ENCODE data around the gene VDAC1. TPM values are rescaled to one million over a fixed set of nuclear protein-coding genes. Genes with fewer than 3 reads are reported as not detected.
"Not testable (repeated sequence)": the region's sequence is repeated elsewhere in the genome, so short reads cannot be mapped to it uniquely, and the experiment has no call there.

Gene VDAC1
- total RNA-seq, 1 experiment from 2014 or later = 680 TPM

DNA sequence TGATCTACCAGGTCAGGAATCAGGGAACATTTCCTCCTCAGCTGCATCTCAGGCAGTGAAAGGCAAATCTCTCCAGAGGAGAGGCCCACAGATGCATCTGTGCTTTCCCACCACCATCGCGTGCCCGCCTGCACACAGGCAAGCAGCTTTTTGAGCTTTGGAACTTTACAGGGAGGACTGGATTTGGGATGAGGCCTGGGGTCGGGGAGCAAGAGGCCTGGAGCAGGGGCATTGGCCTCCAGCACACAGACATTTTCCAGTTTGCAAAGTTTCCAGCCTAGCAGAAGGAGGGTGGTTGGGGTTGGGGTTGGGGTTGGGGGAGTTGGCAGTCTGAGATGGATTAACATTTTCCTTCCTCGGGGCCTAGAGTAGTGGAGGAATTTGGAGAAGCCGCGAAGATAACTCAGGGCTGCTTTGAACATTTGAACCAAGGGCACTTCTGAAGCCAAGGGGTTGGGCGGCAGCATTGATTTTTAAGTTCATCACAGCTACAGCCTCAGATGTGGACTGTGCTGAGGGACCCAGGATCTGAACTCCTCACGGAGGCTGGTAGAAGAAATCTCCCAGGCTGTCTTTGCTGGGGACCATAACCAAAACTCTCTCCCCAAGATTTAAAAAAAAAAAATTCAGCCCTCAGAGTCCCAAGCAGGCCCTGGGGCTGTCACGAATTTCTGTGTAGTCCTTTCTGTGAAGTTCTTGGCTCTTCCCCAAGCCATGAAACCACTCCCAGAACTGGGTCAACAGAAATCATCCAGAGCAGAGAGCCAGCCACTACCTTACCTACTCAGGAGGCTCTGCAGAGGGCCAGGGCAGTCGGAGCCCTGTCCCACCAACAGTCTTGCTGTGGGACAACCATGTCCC is 61.9 kb downstream of the VDAC1 start:
- DNase-seq = no peak
- H3K27me3 ChIP-seq = no peaks in the 10 kb centered on the region
- no peaks in the 10 kb centered on the region for H3K9me3 ChIP-seq
- H3K4me3 ChIP-seq = no peak overlapping the region
- H3K36me3 ChIP-seq = no peaks in the 10 kb centered on the region

DNA sequence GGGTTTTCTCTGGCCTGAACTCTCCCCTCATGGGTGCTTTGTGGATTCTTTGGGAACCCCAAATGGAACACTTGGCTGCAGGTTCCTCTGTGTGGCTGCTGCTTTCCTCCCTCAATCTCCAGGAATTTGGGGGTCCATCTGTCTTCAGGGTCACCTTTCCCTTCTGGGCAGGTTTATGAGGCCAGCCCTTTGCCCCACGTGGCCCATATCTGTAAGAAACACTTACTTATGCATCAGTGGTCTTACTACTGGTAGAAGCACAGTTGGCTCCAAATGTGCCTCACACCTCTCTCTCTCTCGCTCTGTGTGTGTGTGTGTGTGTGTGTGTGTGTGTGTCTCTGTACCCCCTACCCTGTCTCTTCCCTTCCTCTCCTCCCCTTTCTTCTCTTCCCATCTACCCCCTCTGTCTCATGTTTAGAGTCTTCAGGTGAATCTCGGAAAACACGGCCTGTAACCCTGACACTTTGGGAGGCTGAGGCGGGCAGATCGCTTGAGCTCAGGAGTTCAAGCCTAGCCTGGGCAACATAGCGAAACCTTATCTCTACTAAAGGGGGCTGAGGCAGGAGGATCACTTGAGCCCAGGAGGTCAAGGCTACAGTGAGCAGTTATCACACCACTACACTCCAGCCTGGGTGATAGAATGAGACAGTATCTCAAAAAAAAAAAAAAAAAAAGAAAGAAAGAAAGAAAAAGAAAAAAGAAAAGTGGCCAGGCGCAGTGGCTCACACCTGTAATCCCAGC is 63.1 kb downstream of the VDAC1 start:
- Histone ChIP-seq H3K36me3 (no peaks in the 10 kb centered on the region), H3K9me3 (0 out of 2 replicates have a peak, but pooled peaks cover 2% of the 10 kb centered on the region), H3K4me3 (no peak overlapping the region), H3K27me3 (no peaks in the 10 kb centered on the region)
- no peak for DNase-seq

DNA sequence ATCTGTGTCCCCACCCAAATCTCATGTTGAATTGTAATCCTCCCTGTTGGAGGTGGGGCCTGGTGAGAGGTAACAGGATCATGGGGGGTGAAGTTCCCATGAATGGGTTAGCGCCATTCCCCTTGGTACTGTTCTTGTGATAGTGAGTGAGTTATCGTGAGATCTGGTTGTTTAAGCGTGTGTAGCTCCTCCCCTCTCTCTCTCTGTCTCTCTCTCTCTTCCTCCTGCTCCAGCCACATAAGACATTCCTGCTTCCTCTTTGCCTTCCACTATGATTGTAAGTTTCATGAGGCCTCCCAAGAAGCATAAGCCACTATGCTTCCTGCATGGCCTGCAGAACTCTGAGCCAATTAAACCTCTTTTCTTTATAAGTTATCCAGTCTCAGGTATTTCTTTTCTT is 65.1 kb downstream of the VDAC1 start:
- no peak for DNase-seq
- no peaks in the 10 kb centered on the region for H3K36me3 ChIP-seq
- H3K9me3 ChIP-seq = 0 out of 2 replicates have a peak, but pooled peaks cover 2% of the 10 kb centered on the region
- H3K4me3 ChIP-seq = no peak overlapping the region
- no peaks in the 10 kb centered on the region for H3K27me3 ChIP-seq

DNA sequence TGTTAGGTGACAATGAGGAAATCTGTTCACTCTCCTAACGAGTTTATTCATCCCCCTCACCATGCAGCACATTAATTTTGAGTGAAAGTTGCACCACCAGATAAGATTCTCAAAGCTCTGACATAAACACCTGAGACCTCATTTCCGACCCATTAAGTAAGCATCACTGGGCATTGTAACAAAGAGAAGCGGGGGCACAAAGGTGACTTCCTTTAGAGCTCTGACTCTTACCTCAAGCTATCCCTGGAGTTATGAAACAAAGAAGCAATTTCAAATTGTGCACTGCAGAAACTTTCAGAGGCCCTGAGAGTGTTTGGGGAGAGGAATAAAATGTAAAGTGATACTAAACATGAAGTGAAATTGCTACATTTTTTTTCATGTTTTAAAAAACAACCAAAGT is 65.8 kb downstream of the VDAC1 start:
- Histone ChIP-seq H3K9me3 (0 out of 2 replicates have a peak, but pooled peaks cover 2% of the 10 kb centered on the region), H3K36me3 (no peaks in the 10 kb centered on the region), H3K4me3 (no peak overlapping the region), H3K27me3 (no peaks in the 10 kb centered on the region)
- no peak for DNase-seq

DNA sequence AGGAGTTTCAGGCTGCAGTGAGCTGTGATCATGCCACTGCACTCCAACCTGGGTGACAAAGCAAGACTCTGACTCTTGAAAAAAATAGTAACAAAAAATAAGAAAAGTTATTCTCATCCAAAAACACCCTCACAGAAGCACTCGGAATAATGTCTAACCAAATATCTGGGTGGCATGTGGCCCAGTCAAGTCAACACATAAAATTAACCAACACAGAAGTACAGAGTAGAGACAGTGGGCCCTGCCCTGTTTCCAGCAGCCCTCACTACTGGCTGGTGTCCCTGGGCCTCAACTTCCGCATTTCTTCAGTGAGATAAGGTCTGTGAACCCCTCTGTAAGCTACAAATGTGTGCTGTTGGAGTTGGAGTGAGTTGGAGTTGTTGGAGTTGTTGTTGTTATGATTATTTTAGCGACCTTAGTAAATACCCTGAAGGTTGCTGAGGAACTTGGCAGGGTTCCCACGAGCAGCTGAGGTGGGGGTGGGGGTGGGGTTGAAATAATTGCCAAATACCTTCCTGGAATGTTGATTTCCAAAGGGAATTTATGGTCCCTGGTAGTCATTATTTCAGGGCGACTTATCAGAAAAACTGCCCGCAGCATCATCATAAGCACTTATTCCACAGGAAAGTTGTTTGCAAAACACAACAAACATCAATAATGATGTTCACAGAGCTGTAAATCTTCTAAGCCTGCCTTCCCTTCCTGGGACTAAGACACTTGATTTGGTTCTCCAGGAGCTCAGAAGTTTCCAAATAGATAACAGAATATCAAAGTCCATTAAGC is 66.5 kb downstream of the VDAC1 start:
- Histone ChIP-seq H3K4me3 (no peak overlapping the region), H3K9me3 (0 out of 2 replicates have a peak, but pooled peaks cover 2% of the 10 kb centered on the region), H3K27me3 (no peaks in the 10 kb centered on the region), H3K36me3 (no peaks in the 10 kb centered on the region)
- DNase-seq = no peak

DNA sequence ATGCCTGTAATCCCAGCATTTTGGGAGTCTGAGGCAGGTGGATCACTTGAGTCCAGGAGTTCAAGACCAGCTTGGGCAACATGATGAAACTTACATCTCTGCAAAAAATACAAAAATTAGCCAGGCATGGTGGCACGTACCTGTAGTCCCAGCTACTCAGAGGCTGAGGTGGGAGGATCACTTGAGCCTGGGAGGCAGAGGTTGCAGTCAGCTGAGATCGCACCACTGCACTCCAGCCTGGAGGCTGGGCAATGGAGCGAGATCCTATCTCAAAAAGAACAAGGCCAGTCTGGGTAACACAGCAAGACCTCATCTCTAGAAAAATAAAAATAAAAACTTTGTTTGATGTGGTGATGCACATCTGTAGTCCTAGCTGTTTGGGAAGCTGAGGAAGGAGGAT is 67.1 kb downstream of the VDAC1 start:
- not testable (repeated sequence) for H3K36me3 ChIP-seq, H3K4me3 ChIP-seq, H3K27me3 ChIP-seq, H3K9me3 ChIP-seq, DNase-seq

DNA sequence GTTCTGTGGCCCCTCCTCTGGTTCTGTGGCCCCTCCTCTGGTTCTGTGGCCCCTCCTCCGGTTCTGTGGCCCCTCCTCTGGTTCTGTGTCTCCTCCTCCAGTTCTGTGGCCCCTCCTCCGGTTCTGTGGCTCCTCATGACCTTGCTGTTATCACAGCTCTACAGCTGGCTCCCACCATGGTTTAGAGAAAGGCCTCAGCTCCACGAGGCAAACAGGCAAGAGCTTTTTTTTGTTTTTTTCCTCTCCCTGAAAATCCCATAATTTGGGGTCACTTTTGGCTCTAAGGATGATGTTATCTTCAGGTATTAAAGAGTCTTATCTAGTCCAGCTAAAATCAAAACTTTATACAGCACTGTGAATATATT is 68.1 kb downstream of the VDAC1 start:
- H3K36me3 ChIP-seq = no peaks in the 10 kb centered on the region
- 0 out of 2 replicates have a peak, but pooled peaks cover 2% of the 10 kb centered on the region for H3K9me3 ChIP-seq

DNA sequence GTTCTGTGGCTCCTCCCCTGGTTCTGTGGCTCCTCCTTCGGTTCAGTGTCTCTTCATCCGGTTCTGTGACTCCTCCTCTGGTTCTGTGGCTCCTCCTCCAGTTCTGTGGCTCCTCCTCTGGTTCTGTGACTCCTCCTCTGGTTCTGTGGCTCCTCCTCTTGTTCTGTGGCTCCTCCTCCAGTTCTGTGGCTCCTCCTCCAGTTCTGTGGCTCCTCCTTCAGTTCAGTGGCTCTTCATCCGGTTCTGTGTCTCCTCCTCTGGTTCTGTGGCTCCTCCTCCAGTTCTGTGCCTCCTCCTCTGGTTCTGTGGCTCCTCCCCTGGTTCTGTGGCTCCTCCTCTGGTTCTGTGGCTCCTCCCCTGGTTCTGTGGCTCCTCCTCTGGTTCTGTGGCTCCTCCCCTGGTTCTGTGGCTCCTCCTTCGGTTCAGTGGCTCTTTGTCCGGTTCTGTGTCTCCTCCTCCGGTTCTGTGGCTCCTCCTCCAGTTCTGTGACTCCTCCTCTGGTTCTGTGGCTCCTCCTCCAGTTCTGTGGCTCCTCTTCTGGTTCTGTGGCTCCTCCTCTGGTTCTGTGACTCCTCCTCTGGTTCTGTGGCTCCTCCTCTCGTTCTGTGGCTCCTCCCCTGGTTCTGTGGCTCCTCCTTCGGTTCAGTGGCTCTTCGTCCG is 68.7 kb downstream of the VDAC1 start:
- not testable (repeated sequence) for H3K9me3 ChIP-seq, H3K36me3 ChIP-seq, H3K4me3 ChIP-seq, H3K27me3 ChIP-seq, DNase-seq

More for the DNA sequence above, 68.1 kb downstream of the VDAC1 start:
- Histone ChIP-seq H3K4me3 (no peak overlapping the region), H3K27me3 (no peaks in the 10 kb centered on the region)
- DNase-seq = no peak

DNA sequence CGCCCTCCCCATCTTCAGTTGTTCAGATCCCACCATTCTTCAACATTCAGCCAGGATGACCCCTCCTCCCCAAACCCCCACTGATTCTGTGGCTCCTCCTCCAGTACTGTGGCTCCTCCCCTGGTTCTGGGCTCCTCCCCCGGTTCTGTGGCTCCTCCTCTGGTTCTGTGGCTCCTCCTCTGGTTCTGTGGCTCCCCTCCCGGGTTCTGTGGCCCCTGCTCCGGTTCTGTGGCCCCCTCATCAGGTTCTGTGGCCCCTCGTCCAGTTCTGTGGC is 69.2 kb downstream of the VDAC1 start:
- H3K9me3 ChIP-seq = 0 out of 2 replicates have a peak, but pooled peaks cover 2% of the 10 kb centered on the region
- no peak for DNase-seq
- no peaks in the 10 kb centered on the region for H3K27me3 ChIP-seq
- H3K36me3 ChIP-seq = no peaks in the 10 kb centered on the region
- no peak overlapping the region for H3K4me3 ChIP-seq

DNA sequence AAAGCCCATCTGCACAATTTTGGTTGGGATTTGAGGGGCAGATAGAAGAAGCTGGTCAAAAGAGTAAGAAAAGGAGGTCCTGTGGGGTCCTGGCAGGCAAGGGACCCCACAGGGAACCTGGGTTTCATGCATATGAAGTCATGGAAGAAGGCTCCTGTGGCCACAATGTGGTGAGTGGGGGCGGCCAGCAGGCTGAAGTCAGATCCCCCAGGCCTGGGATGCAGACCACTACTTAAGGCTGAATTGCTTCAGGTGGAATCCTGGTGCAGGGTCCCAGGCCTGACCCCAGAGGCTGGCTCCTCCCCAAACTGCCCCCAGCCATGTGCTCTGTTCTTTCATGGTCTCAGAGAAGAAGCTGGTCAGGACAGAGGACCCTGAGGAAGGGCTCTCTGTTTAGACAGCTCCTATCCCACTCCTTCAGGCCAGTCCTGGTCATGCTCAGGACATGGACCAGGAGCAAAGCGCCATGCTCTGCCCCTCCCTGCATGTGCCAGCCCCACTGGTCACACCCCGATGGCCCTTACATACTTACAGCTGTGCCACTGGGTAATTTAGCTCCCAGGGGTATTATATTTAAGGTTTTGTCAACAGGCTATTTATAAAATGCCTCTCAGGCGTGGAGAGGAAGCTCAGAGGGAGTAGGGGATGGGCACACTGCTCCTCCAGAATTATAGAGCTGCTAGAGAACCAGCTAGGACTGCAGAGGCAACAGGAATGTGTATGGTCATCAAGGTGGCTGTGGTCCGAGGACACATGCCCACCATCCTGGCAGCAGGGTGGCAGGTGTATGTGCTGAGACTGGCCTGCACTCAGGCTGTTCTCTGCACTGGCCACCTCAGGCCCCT is 69.7 kb downstream of the VDAC1 start:
- no peaks in the 10 kb centered on the region for H3K27me3 ChIP-seq
- H3K4me3 ChIP-seq = no peak overlapping the region
- 0 out of 2 replicates have a peak, but pooled peaks cover 2% of the 10 kb centered on the region for H3K9me3 ChIP-seq
- H3K36me3 ChIP-seq = no peaks in the 10 kb centered on the region
- no peak for DNase-seq

DNA sequence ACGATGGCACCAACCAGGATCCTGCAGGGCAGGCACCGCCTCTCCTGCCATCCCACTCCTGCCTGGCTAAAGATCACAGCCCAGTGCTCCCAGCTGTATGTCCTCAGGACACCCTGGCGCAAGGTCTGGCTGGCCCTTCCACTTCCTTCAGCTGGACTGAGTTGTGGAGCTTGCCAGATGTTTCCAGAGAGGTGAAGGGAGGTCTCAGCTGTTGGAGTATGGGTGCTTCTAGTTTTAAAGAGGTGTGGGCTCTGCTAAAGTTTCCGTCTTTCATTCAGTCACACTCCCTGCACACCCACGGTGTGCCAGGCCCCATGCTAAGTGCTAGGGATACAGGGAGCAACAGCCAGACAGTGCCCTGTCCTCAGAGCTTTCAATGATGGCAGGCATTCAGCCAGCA is 70.5 kb downstream of the VDAC1 start:
- 0 out of 2 replicates have a peak, but pooled peaks cover 2% of the 10 kb centered on the region for H3K9me3 ChIP-seq
- H3K36me3 ChIP-seq = no peaks in the 10 kb centered on the region
- no peak overlapping the region for H3K4me3 ChIP-seq
- DNase-seq = no peak
- no peaks in the 10 kb centered on the region for H3K27me3 ChIP-seq

DNA sequence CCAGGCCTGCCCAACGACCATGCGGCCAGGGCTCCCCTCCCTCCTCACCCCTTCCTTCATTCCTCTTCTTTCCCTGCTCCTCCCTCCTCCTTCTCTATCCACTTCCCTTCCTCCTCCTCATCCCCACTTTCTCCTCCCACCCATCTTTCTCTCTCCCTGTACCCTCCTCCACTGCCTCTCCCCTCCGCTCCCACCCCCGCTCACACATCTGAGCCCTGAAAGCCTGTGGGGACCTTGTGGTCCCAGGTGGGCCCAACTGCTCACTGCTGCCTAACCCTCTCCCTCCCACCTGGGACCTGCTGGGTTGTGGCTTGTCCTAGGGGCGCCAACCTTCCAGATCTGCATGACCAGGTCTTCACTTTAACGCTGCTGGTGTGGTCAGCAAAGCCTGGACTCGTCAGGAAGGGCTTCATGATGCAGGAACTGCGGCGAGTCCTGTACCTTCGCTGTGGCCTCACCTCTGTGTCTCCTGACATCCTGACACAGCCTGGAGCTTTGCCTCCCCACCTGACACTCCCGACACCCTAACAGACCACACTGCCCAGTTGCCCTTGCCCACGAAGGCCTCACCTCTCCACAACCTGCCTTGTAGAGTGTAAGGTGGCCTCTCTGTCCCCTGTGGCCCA is 71.0 kb downstream of the VDAC1 start:
- Histone ChIP-seq H3K27me3 (no peaks in the 10 kb centered on the region), H3K9me3 (0 out of 2 replicates have a peak, but pooled peaks cover 2% of the 10 kb centered on the region), H3K36me3 (no peaks in the 10 kb centered on the region), H3K4me3 (no peak overlapping the region)
- DNase-seq = no peak

DNA sequence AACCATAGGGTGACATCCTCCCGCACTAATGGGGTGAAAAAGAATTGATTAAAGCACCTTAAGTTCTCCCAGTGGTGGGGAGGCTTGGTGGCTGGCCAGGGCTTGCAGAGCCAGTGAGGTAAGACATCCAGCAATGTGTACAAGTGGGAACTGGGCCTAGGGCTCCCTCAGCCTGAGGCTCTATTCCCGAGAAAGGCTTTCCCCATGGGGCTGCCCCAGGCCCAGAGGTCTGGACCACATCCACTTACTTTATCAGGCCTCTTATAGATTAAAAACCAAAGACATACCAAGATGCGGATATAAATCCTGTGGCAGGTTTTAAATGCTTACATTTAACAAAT is 71.6 kb downstream of the VDAC1 start:
- Histone ChIP-seq H3K27me3 (no peaks in the 10 kb centered on the region), H3K4me3 (no peak overlapping the region), H3K9me3 (0 out of 2 replicates have a peak, but pooled peaks cover 2% of the 10 kb centered on the region), H3K36me3 (no peaks in the 10 kb centered on the region)
- DNase-seq = no peak

DNA sequence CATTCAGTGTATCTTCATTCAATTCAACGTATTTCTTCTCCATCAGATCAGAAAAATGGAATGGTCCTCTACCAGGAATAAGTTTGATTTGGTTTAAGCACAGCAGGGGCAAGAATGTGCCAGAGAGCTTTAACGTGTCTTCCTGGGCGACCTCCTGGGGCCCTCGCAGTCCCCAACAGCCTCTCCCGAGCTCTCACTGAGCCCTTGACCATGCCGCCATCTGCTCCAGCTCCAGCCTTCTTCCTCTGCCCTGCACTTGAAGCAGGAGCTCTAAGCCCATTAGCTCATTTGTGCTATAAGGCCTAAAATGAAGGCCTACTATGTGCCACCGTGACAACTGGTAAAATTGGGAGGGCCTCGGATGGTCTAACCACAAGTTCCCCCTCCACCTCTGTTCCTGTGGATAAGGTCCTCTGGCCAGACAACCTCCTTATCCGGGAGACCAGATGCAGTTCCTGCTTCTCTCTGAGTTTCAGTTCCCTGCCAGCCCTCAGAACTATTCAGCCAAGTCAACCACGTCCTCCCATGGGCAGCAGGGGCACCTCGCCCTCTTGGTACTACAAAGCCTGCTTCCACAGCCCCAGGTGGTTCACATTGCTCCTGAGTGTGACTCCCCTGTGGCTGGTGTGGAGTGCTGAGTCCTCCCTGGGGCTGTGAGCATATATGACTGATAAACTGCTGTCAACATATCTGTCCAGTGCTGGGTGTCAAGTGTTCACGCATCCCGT is 72.2 kb downstream of the VDAC1 start:
- Histone ChIP-seq H3K27me3 (no peaks in the 10 kb centered on the region), H3K36me3 (no peaks in the 10 kb centered on the region), H3K4me3 (no peak overlapping the region), H3K9me3 (0 out of 2 replicates have a peak, but pooled peaks cover 2% of the 10 kb centered on the region)
- DNase-seq = no peak

DNA sequence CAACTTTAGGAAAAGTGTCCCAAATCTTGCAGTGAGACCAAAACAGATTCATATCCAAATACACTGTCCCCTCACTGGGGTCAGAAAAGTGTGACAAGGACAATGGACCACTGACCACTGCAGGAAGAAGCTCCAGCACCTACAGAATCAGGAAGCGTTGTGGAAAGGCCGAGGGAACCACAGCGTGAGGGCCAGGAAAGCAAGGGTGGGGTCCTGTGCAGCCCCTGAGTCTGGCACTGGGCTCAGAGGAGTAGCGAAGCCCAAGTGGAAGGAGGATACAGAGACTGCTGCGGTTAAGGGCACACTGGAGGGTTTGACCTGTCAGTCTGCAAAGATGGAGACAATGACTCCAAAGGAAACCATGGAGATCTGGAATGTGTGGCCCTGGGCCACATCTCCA is 73.2 kb downstream of the VDAC1 start:
- Histone ChIP-seq H3K4me3 (no peak overlapping the region), H3K36me3 (no peaks in the 10 kb centered on the region), H3K27me3 (no peaks in the 10 kb centered on the region), H3K9me3 (no peaks in the 10 kb centered on the region)
- DNase-seq = no peak
